Large intestine (tissue), 3 donors: ENCODE results near the gene SRD5A1. TPM values are rescaled to one million over a fixed set of nuclear protein-coding genes. Genes with fewer than 3 reads are reported as not detected.
"Not testable (repeated sequence)": the region's sequence is repeated elsewhere in the genome, so short reads cannot be mapped to it uniquely, and the experiment has no call there.

Experiments
- DNase-seq, 2 donors: peaks; one replicate each; pipeline versions ENCODE4 v3.0.0 to v3.0.0-alpha.2; 2013
- H3K27ac ChIP-seq: one replicate; pipeline ENCODE4 v1.5.1; 2013; ENCODE audit warnings: low read length
- H3K27me3 ChIP-seq: 2 replicates; pipeline ENCODE4 v1.6.1; 2013; ENCODE audit warnings: low read length; ENCODE audit not compliant: control insufficient read depth, insufficient read depth
- H3K36me3 ChIP-seq: 2 replicates; pipeline ENCODE4 v1.6.1; 2013; ENCODE audit warnings: low read length; ENCODE audit not compliant: control insufficient read depth, insufficient read depth
- H3K4me1 ChIP-seq: one replicate; pipeline ENCODE4 v1.6.1; 2013; ENCODE audit warnings: low read length; ENCODE audit not compliant: control insufficient read depth, insufficient read depth
- H3K4me3 ChIP-seq: one replicate; pipeline ENCODE4 v1.5.1; 2013; ENCODE audit warnings: low read length
- H3K9me3 ChIP-seq: one replicate; pipeline ENCODE4 v1.6.1; 2013; ENCODE audit warnings: mild to moderate bottlenecking, low read depth, low read length, moderate library complexity; ENCODE audit not compliant: control insufficient read depth
- WGBS: methylation state at CpG from one replicate; pipeline ENCODE4 v1.1.5; 2013; ENCODE audit warnings: low lambda C conversion rate; ENCODE audit not compliant: insufficient coverage; 5-methylcytosine and 5-hydroxymethylcytosine counted together
- polyA plus RNA-seq: library from polyadenylated mRNA; unstranded; fragments of 120-200 nt; gene quantifications from one replicate; pipeline ENCODE4 v1.2.1, GENCODE V29; 2013

SRD5A1 gene
- polyA plus RNA-seq, 1 donor: 9.1 TPM

GRCh38 chr5:6659941-6660684 is 26.9 kb downstream of the SRD5A1 start:
- no peak for DNase-seq
- Histone ChIP-seq H3K27me3 (no peaks in the 10 kb centered on the region), H3K4me3 (no peak overlapping the region), H3K9me3 (no peaks in the 10 kb centered on the region), H3K27ac (no peak overlapping the region), H3K36me3 (peaks cover 24% of the 10 kb centered on the region), H3K4me1 (no peaks in the 10 kb centered on the region)
- 100% methylated on average over 2 of the region's 13 CpGs for WGBS

DNA sequence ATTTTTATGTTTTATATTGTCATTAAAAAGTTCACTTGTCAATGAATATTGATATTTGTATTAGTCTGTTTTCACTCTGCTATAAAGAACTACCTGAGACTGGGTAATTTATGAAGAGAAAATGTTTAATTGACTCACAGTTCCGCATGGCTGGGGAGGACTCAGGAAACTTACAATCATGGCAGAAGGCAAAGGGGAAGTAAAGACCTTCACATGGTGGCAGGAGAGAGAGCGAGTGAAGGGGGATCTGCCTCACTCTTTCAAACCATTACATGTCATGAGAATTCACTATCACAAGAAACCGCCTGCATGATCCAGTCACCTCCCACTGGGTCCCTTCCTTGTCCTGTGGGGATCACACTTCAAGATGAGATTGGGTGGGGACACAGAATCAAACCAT is 27.4 kb downstream of the SRD5A1 start:
- DNase-seq: no peak
- Histone ChIP-seq H3K4me3 (no peak overlapping the region), H3K4me1 (no peaks in the 10 kb centered on the region), H3K27me3 (no peaks in the 10 kb centered on the region), H3K27ac (no peak overlapping the region), H3K36me3 (peaks cover 20% of the 10 kb centered on the region), H3K9me3 (no peaks in the 10 kb centered on the region)
- WGBS: no CpG with 5 or more reads among the region's 3 CpGs

DNA sequence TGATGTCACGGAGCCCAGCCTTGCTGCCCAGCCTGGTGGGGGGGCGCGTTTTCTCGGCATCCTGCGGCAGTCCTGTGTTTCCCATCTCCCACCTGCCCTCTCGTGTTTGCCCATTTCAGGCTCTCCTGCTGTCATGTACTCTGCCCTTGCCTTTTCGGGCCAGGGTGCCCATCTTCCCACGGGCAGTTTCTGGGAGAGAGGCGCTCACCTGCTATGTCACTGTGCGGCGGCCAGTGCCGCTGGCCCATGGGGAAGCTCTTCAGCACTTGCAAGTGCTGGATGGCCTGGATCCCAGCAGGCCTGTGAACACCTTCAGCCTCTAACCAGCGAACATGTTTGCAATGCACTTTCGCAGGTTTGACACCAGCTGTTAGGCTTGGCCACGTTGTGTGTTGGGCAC is 33.5 kb downstream of the SRD5A1 start:
- 100% methylated on average over 1 of the region's 15 CpGs for WGBS
- DNase-seq: no peak
- Histone ChIP-seq H3K4me3 (no peak overlapping the region), H3K9me3 (no peaks in the 10 kb centered on the region), H3K4me1 (no peaks in the 10 kb centered on the region), H3K27ac (no peak overlapping the region), H3K36me3 (peaks cover 8% of the 10 kb centered on the region), H3K27me3 (no peaks in the 10 kb centered on the region)

- DNase-seq: no peak
- Histone ChIP-seq H3K9me3 (no peaks in the 10 kb centered on the region), H3K4me3 (no peak overlapping the region), H3K27me3 (no peaks in the 10 kb centered on the region), H3K36me3 (peaks cover 8% of the 10 kb centered on the region), H3K4me1 (no peaks in the 10 kb centered on the region), H3K27ac (no peak overlapping the region)
- no CpG with 5 or more reads among the region's 5 CpGs for WGBS
These were observed 34.4 kb downstream of the SRD5A1 start for GRCh38 chr5:6667648-6668047.

GRCh38 chr5:6668717-6669116 is 35.5 kb downstream of the SRD5A1 start:
- H3K36me3 ChIP-seq, H3K4me1 ChIP-seq, H3K9me3 ChIP-seq, H3K27me3 ChIP-seq, H3K4me3 ChIP-seq, DNase-seq, H3K27ac ChIP-seq: not testable (repeated sequence)
- WGBS: 80% methylated on average over 1 of the region's 9 CpGs

GRCh38 chr5:6673031-6673430 is 39.8 kb downstream of the SRD5A1 start:
- H3K4me1 ChIP-seq: no peaks in the 10 kb centered on the region
- no peak for DNase-seq
- no peak overlapping the region for H3K4me3 ChIP-seq
- H3K36me3 ChIP-seq: peaks cover 2% of the 10 kb centered on the region
- H3K27me3 ChIP-seq: no peaks in the 10 kb centered on the region
- no peak overlapping the region for H3K27ac ChIP-seq
- H3K9me3 ChIP-seq: no peaks in the 10 kb centered on the region
- 100% methylated on average over 1 of the region's 5 CpGs for WGBS

DNA sequence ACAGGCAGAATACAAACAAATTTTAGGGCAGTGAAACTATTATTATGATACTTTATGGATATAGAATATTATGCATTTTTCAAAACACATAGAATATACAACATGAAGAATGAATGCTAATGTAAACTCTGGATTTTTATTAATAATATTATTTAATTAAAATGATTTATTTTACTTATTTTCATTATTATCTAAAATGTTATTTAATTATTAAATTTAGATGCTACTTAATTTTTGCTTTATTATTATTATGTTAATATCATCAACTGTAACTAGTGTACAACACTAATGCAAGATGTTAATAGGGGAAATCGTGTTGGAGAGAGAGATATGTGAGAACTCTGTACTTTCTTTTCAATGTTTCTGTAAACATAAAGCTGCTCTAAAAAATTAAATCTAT is 40.7 kb downstream of the SRD5A1 start:
- WGBS: no CpG with 5 or more reads among the region's 1 CpG
- Histone ChIP-seq H3K4me3 (no peak overlapping the region), H3K27ac (no peak overlapping the region), H3K4me1 (no peaks in the 10 kb centered on the region), H3K36me3 (peaks cover 2% of the 10 kb centered on the region), H3K27me3 (no peaks in the 10 kb centered on the region), H3K9me3 (no peaks in the 10 kb centered on the region)
- no peak for DNase-seq

DNA sequence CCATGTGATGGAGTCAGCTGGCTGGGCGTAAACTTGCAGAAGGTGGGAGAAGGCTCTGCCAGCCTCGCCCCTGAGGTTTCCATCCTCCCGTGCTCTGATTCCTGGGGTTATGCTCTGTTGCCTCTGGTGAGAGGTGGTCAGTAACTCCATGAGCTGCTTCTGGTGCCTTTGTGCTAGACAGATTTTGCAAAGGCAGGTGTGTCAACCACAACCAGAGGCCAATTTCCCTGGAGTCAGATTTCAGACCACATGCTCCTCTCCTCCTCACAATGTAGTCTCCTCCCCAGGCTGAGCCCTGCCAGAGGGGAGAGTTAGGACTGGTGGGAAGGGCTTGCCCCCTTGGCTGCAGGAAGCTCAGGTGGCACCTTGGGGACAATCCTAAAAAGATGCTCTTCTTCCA is 41.2 kb downstream of the SRD5A1 start:
- Histone ChIP-seq H3K27ac (no peak overlapping the region), H3K4me1 (no peaks in the 10 kb centered on the region), H3K9me3 (no peaks in the 10 kb centered on the region), H3K27me3 (no peaks in the 10 kb centered on the region), H3K36me3 (peaks cover 2% of the 10 kb centered on the region), H3K4me3 (no peak overlapping the region)
- no CpG with 5 or more reads among the region's 3 CpGs for WGBS
- DNase-seq: no peak

GRCh38 chr5:6674886-6675285 is 41.6 kb downstream of the SRD5A1 start:
- H3K9me3 ChIP-seq: no peaks in the 10 kb centered on the region
- no CpG with 5 or more reads among the region's 10 CpGs for WGBS
- no peak overlapping the region for H3K27ac ChIP-seq
- no peak for DNase-seq
- H3K36me3 ChIP-seq: peaks cover 1% of the 10 kb centered on the region
- H3K4me1 ChIP-seq: no peaks in the 10 kb centered on the region
- H3K27me3 ChIP-seq: no peaks in the 10 kb centered on the region
- H3K4me3 ChIP-seq: no peak overlapping the region

GRCh38 chr5:6675784-6676491 is 42.7 kb downstream of the SRD5A1 start:
- WGBS: 100% methylated on average over 2 of the region's 5 CpGs

DNA sequence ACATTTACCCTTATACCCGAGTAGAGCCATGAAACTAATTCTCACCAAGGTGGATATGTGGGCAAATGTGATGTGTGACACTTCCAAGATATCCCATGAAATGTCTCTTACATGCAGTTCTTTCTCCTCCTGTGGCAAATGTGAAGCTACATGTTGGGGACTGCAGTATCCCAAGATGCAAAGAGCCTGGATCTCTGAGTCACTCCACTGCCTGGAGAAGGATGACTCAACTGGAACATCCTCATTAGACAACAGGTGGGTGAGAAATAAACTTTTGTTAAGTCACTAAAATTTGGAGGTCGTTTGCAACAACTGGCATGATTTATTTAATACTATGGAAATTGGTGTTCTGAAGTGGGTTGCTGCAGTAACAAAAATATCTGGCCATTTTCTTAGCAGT is 43.5 kb downstream of the SRD5A1 start:
- WGBS: no CpG with 5 or more reads among the region's 2 CpGs
- Histone ChIP-seq H3K36me3 (no peaks in the 10 kb centered on the region), H3K4me1 (no peaks in the 10 kb centered on the region), H3K27me3 (no peaks in the 10 kb centered on the region), H3K27ac (no peak overlapping the region), H3K9me3 (no peaks in the 10 kb centered on the region), H3K4me3 (no peak overlapping the region)
- DNase-seq: no peak

More at GRCh38 chr5:6675784-6676491, 42.7 kb downstream of the SRD5A1 start:
- Histone ChIP-seq H3K36me3 (no peaks in the 10 kb centered on the region), H3K4me3 (no peak overlapping the region), H3K9me3 (no peaks in the 10 kb centered on the region), H3K4me1 (no peaks in the 10 kb centered on the region), H3K27ac (no peak overlapping the region), H3K27me3 (no peaks in the 10 kb centered on the region)
- no peak for DNase-seq
